ENCODE measurements around the gene GNAQ.

GNAQ gene

GRCh38 chr9:77975806-77976205 lies 55.8 kb downstream of the GNAQ start:
- Histone ChIP-seq H3K23ac (ENCODE audit: low read length) (no peak overlapping the region), H3K18ac (ENCODE audit: low read length) (no peak overlapping the region), H4K12ac (ENCODE audit: low read depth, low read length) (no peak overlapping the region), H3K36me3 (ENCODE audit: control insufficient read depth in 1 of 2, insufficient read depth in 2 of 2, low read length in 2 of 2) (peaks cover 0 to 2% of the 10 kb centered on the region in 2 experiments), H4K91ac (ENCODE audit: low read depth, low read length) (no peak overlapping the region), H3K9me3 (ENCODE audit: insufficient read depth, low read depth, low read length) (no peaks in the 10 kb centered on the region), H4K8ac (ENCODE audit: low read depth, low read length) (no peak overlapping the region), H3K4ac (ENCODE audit: low read depth, low read length) (no peak overlapping the region), H2BK120ac (ENCODE audit: insufficient read depth, low read length, poor library complexity) (no peak overlapping the region), H2BK5ac (ENCODE audit: low read depth, low read length, poor library complexity) (no peak overlapping the region), H3K27ac (ENCODE audit: low read depth, low read length) (no peak overlapping the region), H2AK5ac (ENCODE audit: low read length) (no peak overlapping the region), H2AFZ (ENCODE audit: insufficient read depth, low read length, poor library complexity) (no peak overlapping the region), H3K4me1 (ENCODE audit: control insufficient read depth in 1 of 2, insufficient read depth in 2 of 2, low read length in 2 of 2) (peaks cover 9 to 10% of the 10 kb centered on the region in 2 experiments), H2BK12ac (ENCODE audit: low read length) (no peak overlapping the region), H3K9ac (ENCODE audit: low read length) (no peak overlapping the region), H3K4me2 (ENCODE audit: low read length) (no peak overlapping the region), H3K79me1 (ENCODE audit: low read length) (peaks cover 2% of the 10 kb centered on the region), H3K79me2 (ENCODE audit: control insufficient read depth, insufficient read depth, low read length, poor library complexity) (peaks cover 2% of the 10 kb centered on the region), H3K14ac (ENCODE audit: low read length) (no peak overlapping the region), H3K27me3 (ENCODE audit: insufficient read depth, low read length) (no peaks in the 10 kb centered on the region), H3K4me3 (ENCODE audit: low read depth, low read length) (no peak overlapping the region)
- no CpG with 5 or more reads among the region's 5 CpGs for WGBS (ENCODE audit: extremely low coverage, insufficient coverage, insufficient read length)
- no peak for DNase-seq

GRCh38 chr9:77975036-77975435 lies 56.6 kb downstream of the GNAQ start:
- H4K12ac ChIP-seq (ENCODE audit: low read depth, low read length) = no peak overlapping the region
- H3K79me2 ChIP-seq (ENCODE audit: control insufficient read depth, insufficient read depth, low read length, poor library complexity) = peaks cover 1% of the 10 kb centered on the region
- H2BK12ac ChIP-seq (ENCODE audit: low read length) = no peak overlapping the region
- H3K9ac ChIP-seq (ENCODE audit: low read length) = no peak overlapping the region
- no peaks in the 10 kb centered on the region for H3K9me3 ChIP-seq (ENCODE audit: insufficient read depth, low read depth, low read length)
- H4K8ac ChIP-seq (ENCODE audit: low read depth, low read length) = no peak overlapping the region
- H3K4ac ChIP-seq (ENCODE audit: low read depth, low read length) = no peak overlapping the region
- no peak overlapping the region for H2BK120ac ChIP-seq (ENCODE audit: insufficient read depth, low read length, poor library complexity)
- H3K79me1 ChIP-seq (ENCODE audit: low read length) = peaks cover 2% of the 10 kb centered on the region
- H3K27me3 ChIP-seq (ENCODE audit: insufficient read depth, low read length) = no peaks in the 10 kb centered on the region
- no peak overlapping the region for H3K4me2 ChIP-seq (ENCODE audit: low read length)
- H3K4me1 ChIP-seq (ENCODE audit: control insufficient read depth in 1 of 2, insufficient read depth in 2 of 2, low read length in 2 of 2) = peaks cover 9 to 10% of the 10 kb centered on the region in 2 experiments
- H2AK5ac ChIP-seq (ENCODE audit: low read length) = no peak overlapping the region
- H3K36me3 ChIP-seq (ENCODE audit: control insufficient read depth in 1 of 2, insufficient read depth in 2 of 2, low read length in 2 of 2) = peaks cover 0 to 2% of the 10 kb centered on the region in 2 experiments
- no peak overlapping the region for H3K14ac ChIP-seq (ENCODE audit: low read length)
- no peak overlapping the region for H2BK5ac ChIP-seq (ENCODE audit: low read depth, low read length, poor library complexity)
- H3K23ac ChIP-seq (ENCODE audit: low read length) = no peak overlapping the region
- no peak overlapping the region for H3K18ac ChIP-seq (ENCODE audit: low read length)
- no peak overlapping the region for H4K91ac ChIP-seq (ENCODE audit: low read depth, low read length)
- DNase-seq = no peak
- no peak overlapping the region for H2AFZ ChIP-seq (ENCODE audit: insufficient read depth, low read length, poor library complexity)
- H3K27ac ChIP-seq (ENCODE audit: low read depth, low read length) = no peak overlapping the region
- H3K4me3 ChIP-seq (ENCODE audit: low read depth, low read length) = no peak overlapping the region
- no CpG with 5 or more reads among the region's 2 CpGs for WGBS (ENCODE audit: extremely low coverage, insufficient coverage, insufficient read length)

GRCh38 chr9:77974434-77974833 lies 57.2 kb downstream of the GNAQ start:
- no peak overlapping the region for H2BK120ac ChIP-seq (ENCODE audit: insufficient read depth, low read length, poor library complexity)
- no peaks in the 10 kb centered on the region for H3K9me3 ChIP-seq (ENCODE audit: insufficient read depth, low read depth, low read length)
- H3K4me2 ChIP-seq (ENCODE audit: low read length) = no peak overlapping the region
- no peak overlapping the region for H2AFZ ChIP-seq (ENCODE audit: insufficient read depth, low read length, poor library complexity)
- H4K91ac ChIP-seq (ENCODE audit: low read depth, low read length) = no peak overlapping the region
- H3K18ac ChIP-seq (ENCODE audit: low read length) = no peak overlapping the region
- DNase-seq = no peak
- no peaks in the 10 kb centered on the region for H3K79me2 ChIP-seq (ENCODE audit: control insufficient read depth, insufficient read depth, low read length, poor library complexity)
- H3K4me3 ChIP-seq (ENCODE audit: low read depth, low read length) = no peak overlapping the region
- no peak overlapping the region for H2BK12ac ChIP-seq (ENCODE audit: low read length)
- no CpG with 5 or more reads among the region's 2 CpGs for WGBS (ENCODE audit: extremely low coverage, insufficient coverage, insufficient read length)
- H3K79me1 ChIP-seq (ENCODE audit: low read length) = peaks cover 2% of the 10 kb centered on the region
- H3K4ac ChIP-seq (ENCODE audit: low read depth, low read length) = no peak overlapping the region
- no peak overlapping the region for H4K12ac ChIP-seq (ENCODE audit: low read depth, low read length)
- H3K27me3 ChIP-seq (ENCODE audit: insufficient read depth, low read length) = no peaks in the 10 kb centered on the region
- no peak overlapping the region for H3K14ac ChIP-seq (ENCODE audit: low read length)
- no peak overlapping the region for H3K27ac ChIP-seq (ENCODE audit: low read depth, low read length)
- no peak overlapping the region for H2AK5ac ChIP-seq (ENCODE audit: low read length)
- H3K36me3 ChIP-seq (ENCODE audit: control insufficient read depth in 1 of 2, insufficient read depth in 2 of 2, low read length in 2 of 2) = peaks cover 0 to 2% of the 10 kb centered on the region in 2 experiments
- no peak overlapping the region for H4K8ac ChIP-seq (ENCODE audit: low read depth, low read length)
- peaks cover 9 to 10% of the 10 kb centered on the region in 2 experiments for H3K4me1 ChIP-seq (ENCODE audit: control insufficient read depth in 1 of 2, insufficient read depth in 2 of 2, low read length in 2 of 2)
- no peak overlapping the region for H3K9ac ChIP-seq (ENCODE audit: low read length)
- H2BK5ac ChIP-seq (ENCODE audit: low read depth, low read length, poor library complexity) = no peak overlapping the region
- no peak overlapping the region for H3K23ac ChIP-seq (ENCODE audit: low read length)

- H3K4me2 ChIP-seq (ENCODE audit: low read length) = no peak overlapping the region
- peak overlapping the region; percentile 62 for H3K4ac ChIP-seq (ENCODE audit: low read depth, low read length)
- no peaks in the 10 kb centered on the region for H3K27me3 ChIP-seq (ENCODE audit: insufficient read depth, low read length)
- H4K91ac ChIP-seq (ENCODE audit: low read depth, low read length) = no peak overlapping the region
- no peak overlapping the region for H2AK5ac ChIP-seq (ENCODE audit: low read length)
- no peak for DNase-seq
- no peak overlapping the region for H3K27ac ChIP-seq (ENCODE audit: low read depth, low read length)
- no peak overlapping the region for H2BK120ac ChIP-seq (ENCODE audit: insufficient read depth, low read length, poor library complexity)
- no peaks in the 10 kb centered on the region for H3K9me3 ChIP-seq (ENCODE audit: insufficient read depth, low read depth, low read length)
- H3K4me3 ChIP-seq (ENCODE audit: low read depth, low read length) = no peak overlapping the region
- WGBS (ENCODE audit: extremely low coverage, insufficient coverage, insufficient read length) = no CpG with 5 or more reads among the region's 4 CpGs
- H4K8ac ChIP-seq (ENCODE audit: low read depth, low read length) = no peak overlapping the region
- no peaks in the 10 kb centered on the region for H3K4me1 ChIP-seq (ENCODE audit: control insufficient read depth in 1 of 2, insufficient read depth in 2 of 2, low read length in 2 of 2)
- no peak overlapping the region for H3K23ac ChIP-seq (ENCODE audit: low read length)
- no peaks in the 10 kb centered on the region for H3K79me1 ChIP-seq (ENCODE audit: low read length)
- no peak overlapping the region for H3K9ac ChIP-seq (ENCODE audit: low read length)
- peaks cover 3% of the 10 kb centered on the region for H3K79me2 ChIP-seq (ENCODE audit: control insufficient read depth, insufficient read depth, low read length, poor library complexity)
- no peak overlapping the region for H3K18ac ChIP-seq (ENCODE audit: low read length)
- H3K14ac ChIP-seq (ENCODE audit: low read length) = no peak overlapping the region
- no peak overlapping the region for H2BK12ac ChIP-seq (ENCODE audit: low read length)
- H3K36me3 ChIP-seq (ENCODE audit: control insufficient read depth in 1 of 2, insufficient read depth in 2 of 2, low read length in 2 of 2) = peaks cover 2% of the 10 kb centered on the region in 2 experiments
- no peak overlapping the region for H2BK5ac ChIP-seq (ENCODE audit: low read depth, low read length, poor library complexity)
- no peak overlapping the region for H4K12ac ChIP-seq (ENCODE audit: low read depth, low read length)
- H2AFZ ChIP-seq (ENCODE audit: insufficient read depth, low read length, poor library complexity) = no peak overlapping the region
Observed at GRCh38 chr9:77969083-77969482, 62.5 kb downstream of the GNAQ start.
